ENCODE results near the gene FRS3. TPM values are rescaled to one million over a fixed set of nuclear protein-coding genes. Genes with fewer than 3 reads are reported as not detected.

FRS3 gene
- polyA plus RNA-seq, 1 donor: 6.3 TPM

- no peak for DNase-seq (ENCODE audit: low read depth)
Measured at GRCh38 chr6:41791305-41791704, 11.6 kb upstream of the FRS3 start.

DNA sequence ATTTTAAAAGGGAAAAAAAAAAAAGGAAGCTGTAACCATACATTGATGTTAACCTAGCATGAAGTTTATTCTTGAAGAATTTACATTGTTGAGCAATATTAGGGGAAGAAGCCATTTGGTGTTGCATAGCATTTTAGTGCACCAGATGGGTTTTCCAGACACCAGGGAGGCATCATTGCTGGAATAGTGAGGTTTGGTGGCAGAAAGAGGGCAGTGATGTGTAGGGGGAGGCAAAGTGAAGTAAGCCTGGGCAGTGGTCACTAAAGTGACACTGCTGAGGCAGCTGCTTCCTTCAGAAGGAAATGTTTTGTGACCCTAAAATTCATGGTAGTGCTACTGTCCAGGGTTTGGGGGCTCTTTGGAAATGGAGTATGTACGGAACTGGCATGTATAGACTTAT is 10.3 kb upstream of the FRS3 start:
- DNase-seq (ENCODE audit: low read depth): no peak

GRCh38 chr6:41789390-41789724 is 9.7 kb upstream of the FRS3 start:
- no peak for DNase-seq (ENCODE audit: low read depth)

GRCh38 chr6:41787219-41787917 is 7.7 kb upstream of the FRS3 start, which contains the start of gene TOMM6:
Gene TOMM6 (plus strand): TSS chr6:41787694. CDS start chr6:41787698, 4 bp downstream.
- peak; percentile 88 for DNase-seq (ENCODE audit: low read depth)

DNA sequence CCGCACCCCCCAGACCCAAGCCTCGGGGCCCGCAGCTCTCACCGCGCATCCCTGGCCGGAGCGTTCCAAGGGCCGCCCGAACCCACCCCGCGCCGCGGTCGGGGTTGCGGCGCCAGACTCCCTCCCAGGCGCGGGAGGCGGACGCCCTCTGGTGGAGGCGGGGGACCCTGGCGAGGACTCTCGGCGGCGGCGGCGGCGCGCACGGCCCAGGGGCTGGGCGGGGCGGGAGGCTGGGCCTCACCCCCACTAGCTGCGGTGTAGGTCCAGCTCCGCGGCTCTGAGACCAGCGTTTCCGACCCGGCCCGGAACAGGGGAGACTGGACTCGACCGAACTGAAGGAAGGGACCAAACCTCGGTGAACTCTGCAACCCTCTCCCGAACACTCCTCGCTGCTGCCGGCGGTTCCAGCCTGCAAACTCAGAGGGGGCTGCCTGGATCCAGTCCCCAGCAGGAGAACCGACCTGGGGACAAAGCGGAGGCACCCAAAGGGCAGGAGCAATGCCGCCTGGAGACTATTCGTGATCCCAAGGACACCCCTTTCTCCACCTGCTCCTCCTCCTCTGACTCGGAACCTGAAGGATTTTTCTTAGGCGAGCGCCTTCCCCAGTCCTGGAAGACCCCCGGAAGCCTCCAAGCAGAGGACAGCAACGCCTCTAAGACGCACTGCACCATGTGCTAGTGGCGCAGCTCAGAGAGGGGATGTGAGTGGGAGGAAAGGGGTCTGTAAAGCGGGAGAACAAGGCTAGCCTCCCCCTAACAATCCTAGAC is 6.9 kb upstream of the FRS3 start:
- DNase-seq (ENCODE audit: low read depth): no peak

DNA sequence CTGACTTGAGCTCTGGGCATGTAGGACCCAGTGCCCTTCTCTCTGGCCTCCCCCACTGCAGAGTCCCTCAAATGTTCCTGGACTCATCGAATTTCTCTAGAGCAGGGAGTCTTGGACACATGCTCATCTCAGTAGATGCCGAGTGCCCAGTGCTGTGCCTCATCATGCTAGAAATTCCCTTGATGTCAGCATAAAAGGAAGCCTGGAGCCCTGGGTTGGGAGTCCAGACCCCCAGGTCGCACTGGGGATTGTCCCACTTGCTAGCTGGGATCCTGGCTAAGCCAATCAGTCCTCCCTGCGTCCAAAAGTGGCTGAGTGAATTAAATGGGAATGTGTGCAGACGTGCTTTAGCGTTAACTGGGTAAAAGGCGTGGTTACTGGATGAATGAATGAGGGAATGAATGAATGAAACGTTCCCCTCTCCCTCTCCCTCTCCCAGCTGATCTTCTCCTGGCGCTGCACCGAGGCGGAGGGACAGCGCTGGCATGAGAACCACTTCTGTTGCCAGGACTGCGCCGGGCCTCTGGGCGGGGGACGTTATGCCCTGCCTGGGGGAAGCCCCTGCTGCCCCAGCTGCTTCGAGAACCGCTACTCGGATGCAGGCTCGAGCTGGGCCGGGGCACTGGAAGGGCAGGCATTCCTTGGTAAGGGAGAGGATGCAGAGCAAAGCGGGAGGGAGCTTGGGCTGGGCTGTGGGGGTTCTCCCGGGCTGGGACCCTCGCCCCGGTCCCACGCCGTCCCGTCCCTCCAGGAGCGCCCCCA is 6.2 kb upstream of the FRS3 start:
- DNase-seq (ENCODE audit: low read depth): no peak

DNA sequence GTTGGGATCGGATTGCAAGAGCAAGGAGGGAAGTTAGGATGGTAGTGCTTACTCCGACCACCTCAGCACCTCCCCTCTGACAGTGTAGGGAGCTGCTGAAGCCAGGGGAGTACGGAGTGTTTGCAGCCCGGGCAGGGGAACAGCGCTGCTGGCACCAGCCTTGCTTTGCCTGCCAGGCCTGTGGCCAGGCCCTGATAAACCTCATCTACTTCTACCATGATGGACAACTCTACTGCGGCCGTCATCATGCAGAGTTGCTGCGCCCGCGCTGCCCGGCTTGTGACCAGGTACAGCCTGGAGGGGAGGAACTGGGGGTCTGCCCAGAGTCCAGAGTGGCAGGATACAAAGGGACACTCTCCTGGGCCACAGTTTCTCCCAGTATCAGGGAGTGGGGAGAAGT is 5.6 kb upstream of the FRS3 start:
- DNase-seq (ENCODE audit: low read depth): no peak

- DNase-seq (ENCODE audit: low read depth): no peak
Measured at GRCh38 chr6:41784581-41785171, 5.0 kb upstream of the FRS3 start.

DNA sequence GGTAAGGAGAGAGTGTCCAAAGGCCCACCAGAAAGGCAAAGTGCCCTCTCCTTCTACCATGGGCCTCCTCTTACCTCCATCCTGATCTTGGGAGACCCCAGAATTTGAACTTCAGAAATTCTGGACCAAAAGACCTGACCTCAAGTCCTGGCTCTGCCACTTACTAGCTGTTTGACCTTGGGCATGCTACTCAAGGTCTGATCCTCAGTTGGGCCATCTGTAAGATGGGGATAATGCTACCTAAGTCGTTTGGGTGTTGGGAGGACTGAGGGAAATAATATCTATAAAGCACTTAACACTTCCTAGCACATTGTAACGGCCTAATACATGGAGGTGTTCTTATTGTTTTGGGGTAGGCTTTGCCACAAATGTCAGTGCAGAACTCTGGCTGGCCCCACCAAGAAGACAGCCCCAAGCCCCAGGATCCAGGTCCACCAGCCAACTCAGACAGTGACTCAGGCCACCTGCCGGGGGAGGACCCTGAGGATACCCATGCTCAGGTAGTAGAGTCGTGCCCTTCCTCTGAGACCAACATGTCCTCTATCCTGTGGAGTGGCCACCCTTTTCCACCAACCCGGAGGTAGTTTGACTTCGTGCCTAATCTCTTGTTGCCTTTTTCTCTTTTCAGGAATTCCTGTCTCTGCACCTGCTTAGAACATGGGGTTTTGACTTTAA is 3.5 kb upstream of the FRS3 start:
- no peak for DNase-seq (ENCODE audit: low read depth)

GRCh38 chr6:41781366-41781730 is 1.6 kb upstream of the FRS3 start:
- DNase-seq (ENCODE audit: low read depth): no peak

DNA sequence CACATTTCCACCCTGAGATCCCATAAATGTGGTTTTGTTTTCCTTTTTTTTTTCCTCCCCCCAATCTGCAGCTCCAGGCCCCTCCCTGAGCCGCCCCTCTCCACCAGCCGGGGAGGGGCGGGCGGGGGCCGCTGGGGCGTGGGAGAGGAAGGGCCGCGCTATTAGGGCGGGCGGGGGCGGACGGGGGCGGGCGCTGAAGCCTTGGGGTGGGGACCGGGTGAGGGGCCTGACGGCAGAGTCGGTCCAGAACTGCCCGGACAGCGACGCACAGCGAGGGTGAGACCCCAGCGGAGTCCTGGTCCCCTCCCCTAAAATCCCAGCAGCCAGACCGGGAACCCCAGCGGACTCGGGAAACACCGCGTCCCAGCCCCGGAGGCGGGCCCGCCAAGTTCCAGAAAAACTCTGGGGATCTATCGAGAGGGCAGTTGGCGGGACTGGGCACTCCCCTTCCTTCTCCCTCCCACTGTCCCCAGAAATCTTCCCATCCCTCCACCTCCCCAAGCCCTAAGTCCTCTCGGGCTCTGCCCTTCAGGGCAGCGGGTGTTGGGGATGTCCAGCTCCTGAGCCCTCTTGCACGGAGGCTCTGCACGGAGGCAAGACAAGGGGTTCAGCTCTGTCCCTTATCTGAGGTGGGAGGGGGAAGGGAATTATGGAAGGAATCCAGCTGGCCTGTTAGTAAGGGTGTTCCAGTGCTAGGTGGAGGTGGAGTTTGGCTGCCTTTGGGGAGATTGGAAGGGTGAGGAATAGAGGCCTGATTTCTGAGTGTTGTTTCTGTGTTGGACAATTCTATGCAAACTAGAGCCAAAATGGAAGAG is 1.1 kb upstream of the FRS3 start, which contains the start of gene PRICKLE4:
Gene PRICKLE4 (plus strand): TSS at position 232 of the 815 bp plus-strand sequence. CDS start 2,692 bp downstream, outside the sequence.
- no peak for DNase-seq (ENCODE audit: low read depth)

GRCh38 chr6:41779336-41779735 is 364 bp downstream of the FRS3 start:
- no peak for DNase-seq (ENCODE audit: low read depth)

DNA sequence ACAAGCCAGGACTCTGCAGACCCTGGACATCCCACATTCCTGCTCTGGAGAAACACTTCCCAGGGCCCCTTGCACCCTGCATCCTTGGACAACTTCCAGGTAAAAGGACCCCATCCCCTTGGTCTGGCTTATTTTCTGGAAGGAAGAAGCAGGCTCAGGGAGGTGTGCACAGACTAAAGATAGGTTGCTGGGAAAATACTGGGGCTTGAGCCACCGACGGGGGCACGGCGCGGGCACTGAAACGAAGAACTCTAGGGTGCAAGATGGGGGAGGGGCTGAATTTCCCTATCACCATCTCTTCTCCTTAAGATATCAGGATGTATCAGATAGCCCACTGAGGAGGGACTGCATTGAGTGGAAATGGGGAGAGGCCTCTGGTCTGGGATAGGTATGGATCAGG is 805 bp downstream of the FRS3 start:
- no peak for DNase-seq (ENCODE audit: low read depth)

GRCh38 chr6:41777551-41778285 is 2.0 kb downstream of the FRS3 start:
- no peak for DNase-seq (ENCODE audit: low read depth)

DNA sequence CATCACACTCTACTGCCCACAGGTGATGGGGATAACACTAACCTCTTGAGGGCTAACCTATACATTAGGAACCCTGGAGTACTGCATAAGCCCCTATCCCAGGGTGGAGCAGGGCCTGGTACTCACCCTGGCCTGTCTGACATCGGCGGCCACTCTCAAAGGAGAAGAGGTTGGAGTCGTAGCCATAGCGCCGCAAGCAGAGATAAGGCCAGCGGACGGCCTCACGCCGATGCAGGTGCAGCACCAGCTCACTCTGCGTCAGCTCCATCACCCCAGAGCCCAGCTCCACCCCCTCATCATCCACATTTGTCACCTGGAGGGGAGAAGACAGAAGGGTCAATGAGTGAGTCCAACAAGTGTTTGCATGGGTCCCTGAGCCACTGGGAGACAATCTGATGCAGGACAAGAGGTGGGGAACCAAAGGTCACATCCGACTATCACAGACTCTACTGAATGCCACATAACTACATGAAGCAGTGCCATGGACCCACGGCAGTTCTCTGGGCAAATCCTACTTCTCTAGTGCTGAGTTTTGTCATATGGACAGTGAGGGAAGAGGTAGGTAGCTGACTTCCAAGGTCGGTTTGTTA is 4.3 kb downstream of the FRS3 start:
- DNase-seq (ENCODE audit: low read depth): no peak

DNA sequence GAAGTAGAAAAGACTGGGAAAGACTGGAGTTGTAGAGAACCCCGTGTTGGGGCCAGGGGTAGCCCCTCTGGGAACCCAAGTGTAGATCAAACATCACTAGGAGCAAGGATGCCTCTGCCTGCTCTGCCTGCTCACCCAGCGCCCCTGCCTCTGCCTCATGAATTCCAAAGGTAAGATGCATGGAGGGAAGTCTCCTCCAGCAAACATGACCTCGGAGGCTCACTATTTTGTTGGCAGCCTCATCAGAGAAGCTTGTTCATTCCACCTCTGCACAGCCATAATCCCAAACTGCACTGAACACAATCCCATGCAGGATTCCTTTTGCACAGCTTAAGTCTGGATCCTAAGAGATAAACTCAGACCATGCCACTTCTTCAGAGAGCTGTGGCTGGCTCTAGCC is 4.9 kb downstream of the FRS3 start:
- no peak for DNase-seq (ENCODE audit: low read depth)

DNA sequence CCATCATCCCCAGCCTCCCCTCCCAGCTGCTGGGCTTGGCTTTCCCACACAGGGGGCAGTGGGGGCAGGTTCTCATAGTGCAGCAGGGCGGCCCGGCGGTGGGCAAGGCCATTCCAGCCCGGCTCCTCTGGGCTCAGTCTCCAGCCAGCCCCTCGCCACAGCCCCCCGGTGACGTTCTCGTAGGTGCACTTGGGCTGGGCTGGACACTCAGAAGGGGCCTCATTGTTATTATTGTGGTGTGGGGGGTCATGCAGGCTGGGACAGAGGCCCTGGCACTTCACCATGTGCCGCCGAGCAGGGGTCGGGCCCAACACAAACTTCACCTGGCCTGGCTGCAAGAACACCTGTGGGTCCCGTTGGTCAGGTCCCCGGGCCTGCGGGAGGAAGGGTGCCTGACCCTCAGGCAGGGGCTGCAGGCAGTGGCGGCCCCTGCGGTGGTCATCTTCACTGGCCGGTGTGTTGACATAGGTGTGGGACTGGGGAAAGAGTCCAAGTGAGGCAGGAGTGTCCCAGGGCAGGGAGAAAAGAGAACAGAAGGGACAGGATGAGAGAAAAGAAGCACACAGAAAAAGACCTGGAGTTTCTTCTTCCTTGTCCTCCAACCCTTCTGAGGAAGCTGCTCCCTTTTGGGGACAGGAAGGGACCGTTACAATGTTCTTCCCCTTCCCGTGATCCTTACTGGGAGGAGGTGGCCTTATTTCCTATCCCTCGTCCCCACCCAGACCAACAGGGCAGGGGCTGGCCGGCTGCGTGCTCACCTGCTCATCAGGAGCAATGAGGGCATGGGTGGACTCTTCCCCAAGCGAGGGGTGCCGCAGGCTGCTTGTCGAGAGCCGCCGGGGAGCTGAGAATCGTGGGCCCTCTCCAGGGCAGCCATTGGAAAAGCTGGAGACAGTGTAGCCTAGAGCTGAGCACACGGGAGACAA is 8.4 kb downstream of the FRS3 start:
- DNase-seq (ENCODE audit: low read depth): no peak

DNA sequence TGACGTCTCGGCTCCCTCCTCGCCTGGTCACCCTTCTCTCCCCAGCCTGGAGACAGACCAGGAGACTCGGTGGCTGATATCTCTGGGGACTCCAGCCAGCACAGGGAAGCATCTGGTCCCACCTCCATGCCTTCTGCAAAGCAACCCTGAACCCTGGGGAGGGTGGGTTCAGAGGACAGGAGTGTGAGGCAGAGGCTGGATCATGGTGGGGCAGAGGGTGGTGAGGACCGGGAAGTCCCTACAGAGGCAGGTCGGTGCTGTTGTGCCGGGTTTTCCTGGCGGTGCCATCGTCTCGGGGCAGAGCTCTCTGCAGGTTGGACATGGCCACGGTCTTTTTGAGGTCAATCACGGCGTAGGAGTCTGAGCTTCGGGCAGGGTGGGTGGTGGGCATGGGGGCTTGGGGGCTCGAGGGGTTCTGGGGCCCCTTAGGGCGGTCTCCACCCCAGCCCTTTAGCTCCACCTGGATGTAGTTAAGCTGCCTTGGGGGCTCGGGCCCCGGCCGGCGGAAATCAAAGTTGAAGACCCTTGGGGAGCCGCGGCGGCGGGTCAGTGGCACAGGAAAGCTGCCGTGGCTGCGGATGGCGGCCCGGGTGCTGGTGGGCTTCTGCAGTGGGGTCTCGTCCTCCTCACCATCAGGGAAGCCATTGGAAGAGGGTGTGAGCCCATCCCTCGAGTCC is 9.2 kb downstream of the FRS3 start:
- DNase-seq (ENCODE audit: low read depth): no peak

All from forelimb muscle (tissue), 1 donor.